Osteoblast (primary cell): ENCODE measurements around the gene PAQR8. TPM values are rescaled to one million over a fixed set of nuclear protein-coding genes. Genes with fewer than 3 reads are reported as not detected.
"Not testable (repeated sequence)": the region's sequence is repeated elsewhere in the genome, so short reads cannot be mapped to it uniquely, and the experiment has no call there.

ENCODE experiments used
- DNase-seq: peaks from one replicate; pipeline ENCODE4 v3.0.0; 2011; ENCODE audit warnings: low spot score, mixed read lengths; ENCODE audit not compliant: insufficient read length; ENCODE audit errors: missing footprints
- H2AFZ ChIP-seq: 2 replicates; pipeline ENCODE4 v1.6.0; 2011; ENCODE audit warnings: mild to moderate bottlenecking, low read length
- H3K27ac ChIP-seq: 2 replicates; pipeline ENCODE4 v1.5.1; 2011; ENCODE audit warnings: mild to moderate bottlenecking, low read depth, low read length, moderate library complexity
- H3K27me3 ChIP-seq: 2 replicates; pipeline ENCODE4 v1.6.0; 2012; ENCODE audit warnings: mild to moderate bottlenecking, control low read depth, inconsistent platforms, low read length, moderate library complexity; ENCODE audit not compliant: insufficient read depth
- H3K36me3 ChIP-seq: 2 replicates; pipeline ENCODE4 v1.5.1; 2011; ENCODE audit warnings: mild to moderate bottlenecking, low read length, control low read depth, moderate library complexity; ENCODE audit not compliant: insufficient read depth
- H3K4me1 ChIP-seq: 2 replicates; pipeline ENCODE4 v1.5.1; 2011; ENCODE audit warnings: mild to moderate bottlenecking, low read length, control low read depth, moderate library complexity; ENCODE audit not compliant: insufficient read depth
- H3K4me2 ChIP-seq: 2 replicates; pipeline ENCODE4 v1.6.0; 2011; ENCODE audit warnings: mild to moderate bottlenecking, low read length; ENCODE audit not compliant: insufficient read depth
- H3K4me3 ChIP-seq: fragments of 200-600 bp; sonication (generic); 3 replicates; pipeline ENCODE4 v1.5.1; 2012; ENCODE audit warnings: mild to moderate bottlenecking, low read length, inconsistent platforms; ENCODE audit not compliant: insufficient read depth
- H3K79me2 ChIP-seq: 2 replicates; pipeline ENCODE4 v1.6.0; 2012; ENCODE audit warnings: mild to moderate bottlenecking, low read length, control low read depth, inconsistent platforms; ENCODE audit not compliant: insufficient read depth
- H3K9me3 ChIP-seq: 2 replicates; pipeline ENCODE4 v1.5.1; 2011; ENCODE audit warnings: low read depth, low read length, control low read depth
- H4K20me1 ChIP-seq: 2 replicates; pipeline ENCODE4 v1.6.0; 2012; ENCODE audit warnings: mild to moderate bottlenecking, low read length, control low read depth; ENCODE audit not compliant: insufficient read depth
- total RNA-seq: library from RNA; depleted of rRNA; stranded (reverse); fragments of >200 nt; gene quantifications from 2 replicates; pipeline ENCODE4 v1.2.3, GENCODE V29; 2012
- TF ChIP-seq, protein P1 (sequence below): IDR thresholded peaks from 2 replicates; pipeline ENCODE4 v1.5.1; 2011; ENCODE audit warnings: mild to moderate bottlenecking, low read depth, low read length, moderate library complexity; ENCODE audit errors: extremely low read depth

Gene PAQR8
- total RNA-seq, 1 donor, result 3.6 TPM

DNA sequence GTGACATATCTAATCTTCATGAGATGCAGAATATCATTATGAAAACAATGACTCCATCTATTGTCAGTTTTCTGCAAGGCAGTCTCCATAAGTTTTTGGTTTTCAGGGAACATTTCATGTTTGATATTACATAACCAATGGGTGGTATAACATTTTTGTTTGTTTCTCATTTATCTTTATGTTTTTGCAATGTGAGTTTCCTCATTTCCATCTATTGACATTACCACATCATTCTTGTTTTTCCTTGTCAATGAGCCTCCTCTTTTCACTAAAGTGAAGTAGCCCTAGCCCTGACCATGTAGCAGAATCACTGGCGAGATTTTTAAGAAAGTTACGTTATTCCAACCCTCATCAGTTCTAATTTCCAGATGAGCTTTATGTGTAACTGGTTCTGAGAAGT lies 62.6 kb downstream of the PAQR8 start:
- peaks cover 38% of the 10 kb centered on the region for H3K79me2 ChIP-seq
- peaks cover 5% of the 10 kb centered on the region for H3K36me3 ChIP-seq
- no peak overlapping the region for H2AFZ ChIP-seq
- no peak for DNase-seq
- no peak overlapping the region for H3K4me3 ChIP-seq
- no peaks in the 10 kb centered on the region for H3K27me3 ChIP-seq
- H3K4me2 ChIP-seq, result peak overlapping the region; percentile 65
- no peaks in the 10 kb centered on the region for H3K9me3 ChIP-seq
- TF ChIP-seq, protein P1, sequence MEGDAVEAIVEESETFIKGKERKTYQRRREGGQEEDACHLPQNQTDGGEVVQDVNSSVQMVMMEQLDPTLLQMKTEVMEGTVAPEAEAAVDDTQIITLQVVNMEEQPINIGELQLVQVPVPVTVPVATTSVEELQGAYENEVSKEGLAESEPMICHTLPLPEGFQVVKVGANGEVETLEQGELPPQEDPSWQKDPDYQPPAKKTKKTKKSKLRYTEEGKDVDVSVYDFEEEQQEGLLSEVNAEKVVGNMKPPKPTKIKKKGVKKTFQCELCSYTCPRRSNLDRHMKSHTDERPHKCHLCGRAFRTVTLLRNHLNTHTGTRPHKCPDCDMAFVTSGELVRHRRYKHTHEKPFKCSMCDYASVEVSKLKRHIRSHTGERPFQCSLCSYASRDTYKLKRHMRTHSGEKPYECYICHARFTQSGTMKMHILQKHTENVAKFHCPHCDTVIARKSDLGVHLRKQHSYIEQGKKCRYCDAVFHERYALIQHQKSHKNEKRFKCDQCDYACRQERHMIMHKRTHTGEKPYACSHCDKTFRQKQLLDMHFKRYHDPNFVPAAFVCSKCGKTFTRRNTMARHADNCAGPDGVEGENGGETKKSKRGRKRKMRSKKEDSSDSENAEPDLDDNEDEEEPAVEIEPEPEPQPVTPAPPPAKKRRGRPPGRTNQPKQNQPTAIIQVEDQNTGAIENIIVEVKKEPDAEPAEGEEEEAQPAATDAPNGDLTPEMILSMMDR, result no peak
- H3K4me1 ChIP-seq, result peaks cover 42% of the 10 kb centered on the region
- H3K27ac ChIP-seq, result peak overlapping the region; percentile 78
- no peaks in the 10 kb centered on the region for H4K20me1 ChIP-seq

GRCh38 chr6:52426667-52427066 lies 64.7 kb downstream of the PAQR8 start:
- no peaks in the 10 kb centered on the region for H3K27me3 ChIP-seq
- no peak overlapping the region for H3K27ac ChIP-seq
- DNase-seq, result no peak
- no peak overlapping the region for H2AFZ ChIP-seq
- no peak overlapping the region for H3K4me3 ChIP-seq
- H3K36me3 ChIP-seq, result peaks cover 5% of the 10 kb centered on the region
- H3K79me2 ChIP-seq, result peaks cover 30% of the 10 kb centered on the region
- H3K4me2 ChIP-seq, result no peak overlapping the region
- H4K20me1 ChIP-seq, result no peaks in the 10 kb centered on the region
- peaks cover 33% of the 10 kb centered on the region for H3K4me1 ChIP-seq
- H3K9me3 ChIP-seq, result no peaks in the 10 kb centered on the region
- TF ChIP-seq, protein P1, result no peak

- H3K27ac ChIP-seq, H3K27me3 ChIP-seq, H2AFZ ChIP-seq, H3K4me2 ChIP-seq, H4K20me1 ChIP-seq, H3K36me3 ChIP-seq, H3K4me1 ChIP-seq, DNase-seq, H3K9me3 ChIP-seq, H3K4me3 ChIP-seq: not testable (repeated sequence)
- peaks cover 12% of the 10 kb centered on the region for H3K79me2 ChIP-seq
Observed at GRCh38 chr6:52433294-52433693, 71.3 kb downstream of the PAQR8 start.

- peaks cover 6% of the 10 kb centered on the region for H3K36me3 ChIP-seq
- TF ChIP-seq, protein P1, result no peak
Observed at GRCh38 chr6:52435345-52435744, 73.4 kb downstream of the PAQR8 start.

More at GRCh38 chr6:52435345-52435744, 73.4 kb downstream of the PAQR8 start:
- H3K27ac ChIP-seq, result no peak overlapping the region
- H4K20me1 ChIP-seq, result no peaks in the 10 kb centered on the region
- no peaks in the 10 kb centered on the region for H3K9me3 ChIP-seq
- no peak for DNase-seq
- H3K27me3 ChIP-seq, result no peaks in the 10 kb centered on the region
- H3K4me1 ChIP-seq, result no peaks in the 10 kb centered on the region
- H3K79me2 ChIP-seq, result peaks cover 8% of the 10 kb centered on the region
- H2AFZ ChIP-seq, result no peak overlapping the region
- no peak overlapping the region for H3K4me2 ChIP-seq
- H3K4me3 ChIP-seq, result no peak overlapping the region
